GM18526 (cell line): Measurements from ENCODE around the gene NUDT1.

Experiments used
- POLR2A ChIP-seq: IDR thresholded peaks from 3 replicates; pipeline ENCODE4 v1.6.1; 2011; ENCODE audit not compliant: insufficient read length; ENCODE audit errors: extremely low read depth

The NUDT1 gene

GRCh38 chr7:2260820-2261219 lies 18.8 kb downstream of the NUDT1 start:
- no peak for TF ChIP-seq POLR2A

- TF ChIP-seq POLR2A = no peak
Measured at GRCh38 chr7:2261611-2262010, 19.6 kb downstream of the NUDT1 start.

DNA sequence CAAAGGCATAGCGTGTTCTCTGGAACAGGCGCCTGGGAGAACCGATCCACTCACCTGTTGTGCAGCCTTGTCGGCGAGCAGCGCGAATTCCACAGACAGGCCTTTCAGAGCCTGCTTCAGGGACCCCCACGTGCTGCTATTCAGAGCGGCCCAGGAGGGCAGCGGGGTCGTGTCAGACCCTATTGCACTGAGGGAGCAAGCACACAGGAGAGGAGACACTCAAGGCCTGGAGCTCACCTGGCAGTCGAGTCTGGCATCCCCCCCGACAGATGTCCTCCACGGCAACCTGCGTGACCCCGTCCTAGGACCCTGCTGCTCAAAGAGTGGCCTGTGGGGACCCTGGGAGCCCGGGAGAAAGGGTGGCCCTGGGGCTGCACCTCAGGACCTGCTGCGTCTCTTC lies 21.1 kb downstream of the NUDT1 start:
- no peak for TF ChIP-seq POLR2A

GRCh38 chr7:2264158-2264557 lies 22.1 kb downstream of the NUDT1 start:
- no peak for TF ChIP-seq POLR2A

DNA sequence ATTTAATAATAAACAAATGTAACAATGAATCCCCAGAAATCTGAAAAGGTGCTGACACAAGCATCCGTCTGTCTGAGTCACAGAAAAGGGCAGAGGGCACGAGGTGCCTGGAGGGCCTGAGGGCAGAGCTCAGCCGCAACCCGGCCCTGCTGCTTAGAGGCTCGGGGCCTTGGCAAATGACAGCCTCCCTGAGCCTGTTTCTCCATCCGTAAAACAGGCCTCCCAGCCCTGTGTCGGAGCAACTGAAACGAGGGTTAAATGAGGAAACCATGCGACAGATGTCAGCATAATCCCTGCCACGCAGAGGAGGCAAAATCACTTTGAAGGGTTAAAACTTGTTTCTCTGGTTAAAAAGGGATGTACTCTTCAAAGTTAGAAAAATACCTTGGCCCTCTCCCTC lies 24.9 kb downstream of the NUDT1 start:
- TF ChIP-seq POLR2A = no peak

DNA sequence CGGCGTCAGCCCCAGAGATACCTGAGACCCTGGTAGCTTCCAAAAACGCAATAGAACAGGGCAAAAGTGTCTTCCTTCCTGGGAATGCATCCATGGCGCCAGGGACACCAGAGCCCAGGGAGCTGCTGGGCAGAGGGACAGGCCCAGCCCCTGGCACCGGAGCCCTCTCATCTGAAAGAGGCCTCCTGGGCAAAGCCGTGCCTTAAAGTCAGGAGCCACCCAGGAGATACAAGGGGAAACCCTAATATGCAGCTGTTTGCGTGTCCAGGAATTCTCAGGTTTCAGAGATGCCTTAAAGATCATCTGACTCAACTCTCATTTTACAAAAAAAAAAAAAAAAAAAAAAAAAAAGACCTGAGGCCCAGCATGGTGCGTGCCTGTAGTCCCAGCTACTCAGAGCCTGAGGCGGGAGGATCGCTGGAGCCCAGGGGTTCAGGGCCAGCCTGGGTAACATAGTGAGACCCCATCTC lies 28.0 kb downstream of the NUDT1 start:
- TF ChIP-seq POLR2A = no peak

DNA sequence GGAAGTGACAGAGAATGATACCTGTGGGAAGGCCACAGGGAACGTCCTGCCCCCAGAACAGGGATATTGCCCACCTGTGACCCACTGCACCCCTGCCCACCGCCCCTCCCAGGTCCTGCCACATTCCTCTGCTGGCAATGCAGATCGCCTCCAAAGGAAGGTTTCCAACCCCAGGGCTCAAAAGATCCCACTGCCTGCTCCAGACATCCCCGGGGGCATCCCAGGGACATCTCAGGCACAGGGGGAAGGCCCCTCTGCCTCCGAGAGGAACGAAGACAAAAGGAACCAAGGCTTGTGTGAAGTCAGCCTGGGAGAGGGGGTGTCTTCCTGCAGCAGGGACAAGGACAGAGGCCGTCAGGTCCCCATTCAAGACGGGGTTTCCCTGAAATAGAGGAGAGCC lies 28.5 kb downstream of the NUDT1 start:
- no peak for TF ChIP-seq POLR2A

GRCh38 chr7:2271273-2272026 lies 29.4 kb downstream of the NUDT1 start:
- TF ChIP-seq POLR2A = no peak

GRCh38 chr7:2272031-2272430 lies 30.0 kb downstream of the NUDT1 start:
- no peak for TF ChIP-seq POLR2A

DNA sequence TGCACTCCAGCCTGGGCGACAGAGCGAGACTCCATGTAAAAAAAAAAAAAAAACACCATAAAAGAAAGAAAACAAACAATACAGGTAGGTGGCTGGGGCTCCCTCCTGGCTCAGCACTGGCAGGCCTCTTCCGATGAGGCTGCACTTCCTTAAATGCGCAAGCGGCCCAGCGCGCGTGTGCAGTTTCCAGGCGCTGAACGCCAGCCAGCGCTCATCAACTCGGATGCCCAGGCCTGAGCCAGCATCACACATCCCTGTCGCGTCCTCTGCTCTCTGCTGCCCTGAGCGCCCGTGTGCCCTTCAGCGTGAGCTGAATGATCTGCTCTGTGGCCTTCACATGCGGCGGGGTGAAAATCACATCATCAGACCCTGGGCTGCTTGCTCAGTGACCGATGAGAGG lies 31.8 kb downstream of the NUDT1 start:
- no peak for TF ChIP-seq POLR2A

DNA sequence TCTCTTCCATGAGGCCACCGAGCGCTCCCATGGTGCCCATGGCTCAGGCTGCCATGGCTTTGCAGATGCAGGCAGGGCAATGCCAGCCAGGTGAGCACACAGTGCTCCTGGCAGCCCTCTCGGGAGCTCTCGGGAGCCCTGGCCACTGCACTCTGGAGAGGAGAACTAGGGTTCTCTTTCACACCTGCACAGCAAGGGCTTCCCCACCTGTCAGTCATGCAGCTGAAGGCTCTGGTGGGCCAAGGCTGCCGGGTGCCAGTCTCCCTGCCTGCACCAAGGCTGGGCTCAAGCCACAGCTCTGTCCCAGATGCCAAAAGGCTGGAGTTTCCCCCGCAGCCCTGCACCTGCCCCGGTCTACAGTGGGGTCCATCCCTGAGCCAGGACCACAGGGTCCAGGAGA lies 32.6 kb downstream of the NUDT1 start:
- no peak for TF ChIP-seq POLR2A

GRCh38 chr7:2275101-2275500 lies 33.1 kb downstream of the NUDT1 start:
- no peak for TF ChIP-seq POLR2A

- TF ChIP-seq POLR2A = no peak
Measured at GRCh38 chr7:2276107-2276506, 34.1 kb downstream of the NUDT1 start.

- TF ChIP-seq POLR2A = no peak
Measured at GRCh38 chr7:2278026-2278425, 36.0 kb downstream of the NUDT1 start.

GRCh38 chr7:2279896-2280295 lies 37.9 kb downstream of the NUDT1 start:
- TF ChIP-seq POLR2A = no peak

- no peak for TF ChIP-seq POLR2A
Measured at GRCh38 chr7:2280424-2280823, 38.4 kb downstream of the NUDT1 start.

DNA sequence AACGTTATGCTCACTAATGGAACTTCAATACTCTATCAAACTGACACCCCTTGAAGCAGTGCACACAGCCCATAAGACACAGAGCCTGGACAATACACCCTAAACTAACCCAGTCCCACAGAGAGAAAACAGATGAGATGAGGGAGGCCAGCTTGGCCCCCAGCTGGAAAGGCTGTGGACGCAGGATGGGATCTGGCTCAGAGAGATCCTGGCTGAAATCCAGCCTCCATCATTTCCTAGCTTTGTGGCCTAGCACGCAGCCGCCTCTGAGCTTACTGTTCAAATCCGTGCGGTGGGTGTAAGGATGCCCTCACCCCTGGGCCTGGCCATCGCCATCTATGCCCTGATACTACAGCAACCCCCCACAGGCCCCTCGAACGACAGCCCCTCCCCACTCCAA lies 39.5 kb downstream of the NUDT1 start:
- no peak for TF ChIP-seq POLR2A

- TF ChIP-seq POLR2A = no peak
Measured at GRCh38 chr7:2282185-2282751, 40.2 kb downstream of the NUDT1 start.

GRCh38 chr7:2283074-2283473 lies 41.0 kb downstream of the NUDT1 start:
- no peak for TF ChIP-seq POLR2A
